Ascending aorta (tissue), 2 donors: ENCODE results near the gene MAPK12. TPM values are rescaled to one million over a fixed set of nuclear protein-coding genes. Genes with fewer than 3 reads are reported as not detected.

ENCODE experiments used
- DNase-seq, 2 donors: peaks; one replicate each; pipeline ENCODE4 v3.0.0-alpha.2; 2019; ENCODE audit warnings: low spot score in 2 of 2
- H3K27ac ChIP-seq, 2 donors: fragments of 200-600 bp; sonication (generic); one replicate each; pipeline ENCODE4 v1.5.1; 2016 to 2017; ENCODE audit warnings: mild to moderate bottlenecking in 1 of 2
- H3K27me3 ChIP-seq: fragments of 200-600 bp; sonication (generic); one replicate; pipeline ENCODE4 v1.5.1; 2017
- H3K36me3 ChIP-seq, 2 donors: fragments of 200-600 bp; sonication (generic); one replicate each; pipeline ENCODE4 v1.5.1; 2016
- H3K4me1 ChIP-seq, 2 donors: fragments of 200-600 bp; sonication (generic); one replicate each; pipeline ENCODE4 v1.5.1; 2016 to 2017; ENCODE audit warnings: mild to moderate bottlenecking in 1 of 2
- H3K4me3 ChIP-seq, 2 donors: fragments of 200-600 bp; sonication (generic); one replicate each; pipeline ENCODE4 v1.5.1; 2016 to 2017; ENCODE audit warnings: mild to moderate bottlenecking in 1 of 2
- H3K9me3 ChIP-seq, 2 donors: fragments of 200-600 bp; sonication (generic); one replicate each; pipeline ENCODE4 v1.5.1; 2016
- intact Hi-C: fragments of 100-400 bp; cut with DNase I; formaldehyde crosslinking; loops from one replicate; pipeline ENCODE4 v1.15.1; 2023
- total RNA-seq: library from RNA; depleted of rRNA; stranded (reverse); fragments of >200 nt; gene quantifications from one replicate; pipeline ENCODE4 v1.1.0, GENCODE V29; 2016
- TF ChIP-seq, protein P1 (sequence below), 3 experiments: fragments of 200-600 bp in 2 of 3; fragments of 450-650 bp in 1 of 3; sonication (generic) in 2 of 3; IDR thresholded peaks; one replicate each; pipeline ENCODE4 v1.5.1; 2016 to 2019; ENCODE audit warnings: antibody characterized with exemption in 3 of 3, mild to moderate bottlenecking in 1 of 3, moderate library complexity in 1 of 3

MAPK12 gene
- total RNA-seq, 1 donor from 2014 or later: 29.4 TPM

DNA sequence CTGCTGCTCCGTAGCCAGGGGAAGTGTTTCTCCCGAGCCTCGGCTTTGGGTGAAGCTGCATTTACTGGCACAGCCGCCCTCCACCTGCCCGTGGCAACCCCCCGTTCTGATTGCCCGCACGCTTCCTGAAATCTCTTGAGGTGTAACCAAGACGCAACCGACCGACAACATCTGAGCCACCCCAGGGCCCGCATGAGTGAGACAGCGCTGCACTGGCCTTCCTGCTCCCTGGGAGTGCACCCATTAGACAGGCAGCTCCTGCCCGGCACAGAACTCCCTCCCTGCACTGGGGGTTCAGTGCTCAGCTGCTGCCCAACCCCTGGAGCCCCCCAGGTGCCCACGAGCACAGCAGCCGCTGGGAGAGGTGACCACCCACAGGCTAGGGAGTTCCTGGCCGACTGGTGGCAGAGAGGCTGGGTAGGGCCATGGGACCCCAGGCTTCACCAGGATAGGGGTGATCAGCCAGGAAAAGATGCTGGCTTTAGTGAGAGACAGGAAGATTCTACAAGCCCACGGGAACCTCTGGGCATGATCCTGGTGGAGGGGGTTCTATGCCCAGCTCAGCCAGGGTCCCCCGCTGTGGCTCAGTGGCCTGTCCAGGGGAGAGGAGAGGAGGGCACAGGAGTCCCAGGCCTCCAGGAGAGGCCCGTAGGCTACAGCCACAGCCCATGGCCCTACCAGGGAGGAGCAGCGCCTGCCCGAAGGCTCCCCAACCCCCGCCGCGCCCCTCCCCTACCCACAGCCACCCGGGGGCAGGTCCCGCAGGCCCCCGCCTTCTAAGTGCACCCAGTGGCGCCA lies 31.4 kb upstream of the MAPK12 start:
- H3K4me1 ChIP-seq: peaks cover 9 to 34% of the 10 kb centered on the region in 2 donors

DNA sequence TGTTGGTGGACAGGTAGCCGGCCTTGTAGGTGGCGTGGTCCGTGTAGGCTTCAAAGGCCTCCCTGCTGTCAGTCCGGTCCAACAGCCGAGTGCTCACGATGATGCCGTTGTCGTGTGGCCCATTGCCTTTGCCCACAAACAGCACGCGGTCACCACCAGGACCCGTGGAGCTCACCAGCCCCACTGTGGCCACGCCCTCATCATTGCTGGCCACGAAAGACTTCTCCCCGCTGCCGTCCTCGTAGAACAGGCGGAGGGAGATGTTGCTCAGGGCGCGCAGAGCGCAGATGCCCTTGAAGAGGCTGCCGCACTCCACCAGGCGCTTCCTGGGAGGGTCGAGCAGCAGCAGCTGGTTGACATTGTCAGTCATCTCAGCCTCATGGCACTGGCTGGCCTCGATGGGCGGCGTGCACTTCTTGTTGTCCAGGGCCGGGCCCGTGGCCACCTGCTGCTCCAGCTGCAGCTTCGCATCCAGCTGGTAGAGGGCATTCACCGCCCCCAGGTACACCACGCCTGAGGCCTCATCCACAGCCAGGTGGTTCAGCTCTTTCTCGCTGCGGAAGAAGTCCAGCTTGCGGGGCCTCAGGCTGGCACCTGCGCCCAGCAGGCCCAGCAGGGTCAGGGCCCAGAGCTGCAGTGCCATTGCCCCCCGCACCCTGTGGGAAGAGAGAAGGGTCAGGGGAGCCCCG lies 28.6 kb upstream of the MAPK12 start:
- TF ChIP-seq, protein P1, sequence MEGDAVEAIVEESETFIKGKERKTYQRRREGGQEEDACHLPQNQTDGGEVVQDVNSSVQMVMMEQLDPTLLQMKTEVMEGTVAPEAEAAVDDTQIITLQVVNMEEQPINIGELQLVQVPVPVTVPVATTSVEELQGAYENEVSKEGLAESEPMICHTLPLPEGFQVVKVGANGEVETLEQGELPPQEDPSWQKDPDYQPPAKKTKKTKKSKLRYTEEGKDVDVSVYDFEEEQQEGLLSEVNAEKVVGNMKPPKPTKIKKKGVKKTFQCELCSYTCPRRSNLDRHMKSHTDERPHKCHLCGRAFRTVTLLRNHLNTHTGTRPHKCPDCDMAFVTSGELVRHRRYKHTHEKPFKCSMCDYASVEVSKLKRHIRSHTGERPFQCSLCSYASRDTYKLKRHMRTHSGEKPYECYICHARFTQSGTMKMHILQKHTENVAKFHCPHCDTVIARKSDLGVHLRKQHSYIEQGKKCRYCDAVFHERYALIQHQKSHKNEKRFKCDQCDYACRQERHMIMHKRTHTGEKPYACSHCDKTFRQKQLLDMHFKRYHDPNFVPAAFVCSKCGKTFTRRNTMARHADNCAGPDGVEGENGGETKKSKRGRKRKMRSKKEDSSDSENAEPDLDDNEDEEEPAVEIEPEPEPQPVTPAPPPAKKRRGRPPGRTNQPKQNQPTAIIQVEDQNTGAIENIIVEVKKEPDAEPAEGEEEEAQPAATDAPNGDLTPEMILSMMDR (IDR thresholded peaks at IDR 0.05): no peak
- no peak overlapping the region for H3K27ac ChIP-seq
- H3K4me3 ChIP-seq: no peak overlapping the region
- H3K9me3 ChIP-seq: no peaks in the 10 kb centered on the region
- peaks cover 9 to 27% of the 10 kb centered on the region in 2 donors for H3K4me1 ChIP-seq
- peaks cover 48 to 60% of the 10 kb centered on the region in 2 donors for H3K36me3 ChIP-seq
- intact Hi-C loops: no loop called here
- H3K27me3 ChIP-seq: no peaks in the 10 kb centered on the region
- no peak for DNase-seq

More for the DNA sequence above, 31.4 kb upstream of the MAPK12 start:
- TF ChIP-seq, protein P1 (IDR thresholded peaks at IDR 0.05): no peak
- Histone ChIP-seq H3K4me3 (peak overlapping the region; percentile 45 to 57), H3K36me3 (peaks cover 25 to 36% of the 10 kb centered on the region in 2 donors), H3K9me3 (no peaks in the 10 kb centered on the region), H3K27ac (peak overlapping the region; percentile 77 to 97), H3K27me3 (no peaks in the 10 kb centered on the region)
- DNase-seq: peak in 1 of 2 donors; percentile 88
- intact Hi-C loops: loop anchor here (1.0 kb wide), 2 partner anchors 12 to 34 kb away; partner anchors contain the start of gene DENND6B

DNA sequence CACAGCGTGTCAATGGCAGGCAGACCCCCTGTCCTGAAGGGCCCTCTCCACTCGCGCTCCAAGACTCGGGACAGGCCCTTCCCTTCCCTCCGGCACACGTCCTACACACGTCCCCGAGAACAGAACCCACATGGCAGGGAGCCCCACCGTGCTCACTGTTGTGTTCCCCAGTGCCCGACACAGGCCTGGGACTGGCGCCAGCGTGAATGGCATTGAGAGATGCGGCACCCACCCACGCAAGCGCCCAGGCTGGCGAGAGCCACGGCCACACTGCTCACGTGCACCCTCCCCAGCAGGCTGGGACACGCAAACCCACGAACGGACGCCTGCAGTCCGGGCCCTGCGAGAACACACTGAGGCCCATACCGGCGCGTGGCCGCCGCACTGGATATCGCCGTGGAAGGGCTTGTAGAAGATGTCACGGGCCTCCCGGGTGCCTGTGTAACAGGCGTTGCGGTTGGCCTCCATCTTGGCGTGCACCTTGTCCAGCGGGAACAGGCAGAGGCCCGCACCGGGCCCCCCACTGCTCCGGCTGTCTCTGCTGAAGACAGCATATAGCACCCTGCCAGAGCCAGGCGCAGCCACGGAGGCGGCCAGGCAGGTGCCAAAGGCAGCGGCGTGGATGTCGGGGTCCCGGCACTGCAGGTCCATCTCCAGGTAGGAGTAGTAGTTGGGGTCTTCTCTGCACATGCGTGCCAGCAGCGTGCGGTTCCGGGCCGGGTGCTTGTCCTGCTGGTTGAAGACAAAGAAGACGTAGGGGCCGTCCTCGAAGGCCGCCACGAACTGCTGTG lies 27.9 kb upstream of the MAPK12 start:
- Histone ChIP-seq H3K9me3 (no peaks in the 10 kb centered on the region), H3K27me3 (no peaks in the 10 kb centered on the region), H3K36me3 (peaks cover 55 to 67% of the 10 kb centered on the region in 2 donors), H3K4me1 (peaks cover 9 to 21% of the 10 kb centered on the region in 2 donors), H3K27ac (no peak overlapping the region), H3K4me3 (no peak overlapping the region)
- TF ChIP-seq, protein P1 (IDR thresholded peaks at IDR 0.05): no peak
- no peak for DNase-seq
- intact Hi-C loops: no loop called here

DNA sequence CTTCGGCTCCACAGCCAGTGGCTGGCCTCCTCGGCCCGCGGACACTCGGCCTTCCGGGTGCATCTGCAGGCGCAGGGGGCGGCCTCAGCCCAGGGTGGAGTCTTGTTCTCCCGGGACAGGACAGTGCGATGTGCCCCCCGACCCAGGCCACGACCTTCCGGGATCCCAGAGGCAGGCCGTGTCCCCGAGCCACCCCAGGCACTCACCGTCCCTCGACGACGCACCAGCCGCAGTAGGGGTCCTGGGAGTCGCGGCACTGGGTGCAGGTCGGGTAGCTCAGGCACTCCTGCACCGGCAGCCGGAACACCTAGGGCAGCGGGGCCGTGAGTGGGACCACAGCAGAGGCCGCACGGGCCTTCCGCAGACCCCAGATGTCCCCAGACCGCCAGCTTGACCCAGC lies 26.2 kb upstream of the MAPK12 start:
- DNase-seq: no peak
- Histone ChIP-seq H3K4me1 (peaks cover under 1 to 5% of the 10 kb centered on the region in 2 donors), H3K4me3 (no peak overlapping the region), H3K9me3 (no peaks in the 10 kb centered on the region), H3K27me3 (no peaks in the 10 kb centered on the region), H3K36me3 (peaks cover 71 to 83% of the 10 kb centered on the region in 2 donors), H3K27ac (no peak overlapping the region)
- intact Hi-C loops: no loop called here
- TF ChIP-seq, protein P1 (IDR thresholded peaks at IDR 0.05): no peak

DNA sequence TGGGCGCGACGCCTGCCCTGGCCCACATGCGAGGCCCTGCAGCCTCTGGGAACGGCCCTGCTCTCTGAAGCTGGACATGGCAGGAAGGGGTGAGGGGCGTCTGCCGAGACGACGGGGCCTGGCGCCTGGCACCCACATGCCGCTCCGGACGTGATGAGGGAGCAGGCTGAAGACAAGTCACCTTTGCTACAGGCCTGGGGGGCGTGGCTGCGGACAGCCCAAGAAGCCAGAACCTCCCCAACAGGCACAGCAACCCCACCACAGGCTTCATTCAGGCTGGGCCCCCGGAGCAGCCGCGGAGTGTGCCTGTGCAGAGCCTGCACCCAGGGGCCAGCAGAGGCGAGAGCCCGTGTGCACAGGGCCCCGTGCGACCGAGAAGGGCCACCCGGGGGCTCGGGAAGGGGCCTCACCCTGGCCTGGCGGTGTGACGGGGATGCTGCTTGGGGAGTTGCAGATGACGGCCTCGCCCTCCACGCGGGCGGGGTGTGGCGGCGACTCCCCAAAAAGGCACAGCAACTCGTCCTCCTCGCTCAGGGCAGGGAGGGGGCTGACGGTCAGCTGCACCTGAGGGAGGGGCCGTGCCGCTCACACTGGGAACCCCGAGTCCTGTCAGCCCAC lies 25.3 kb upstream of the MAPK12 start:
- no peaks in the 10 kb centered on the region for H3K27me3 ChIP-seq
- H3K4me1 ChIP-seq: no peaks in the 10 kb centered on the region
- no peak overlapping the region for H3K4me3 ChIP-seq
- TF ChIP-seq, protein P1 (IDR thresholded peaks at IDR 0.05): no peak
- H3K9me3 ChIP-seq: no peaks in the 10 kb centered on the region
- DNase-seq: no peak
- intact Hi-C loops: no loop called here
- no peak overlapping the region for H3K27ac ChIP-seq
- H3K36me3 ChIP-seq: peaks cover 80 to 92% of the 10 kb centered on the region in 2 donors
